Right lobe of liver (tissue), 4 donors: ENCODE measurements around the gene KCNIP3.

Source experiments
- POLR2A ChIP-seq: fragments of 450-650 bp; IDR thresholded peaks from one replicate; pipeline ENCODE4 v1.6.1; 2017; ENCODE audit warnings: antibody characterized with exemption, mild to moderate bottlenecking
- TF ChIP-seq, protein P1 (sequence below), 4 donors: fragments of 200-600 bp in 3 of 4; fragments of 450-650 bp in 1 of 4; IDR thresholded peaks; one replicate each; pipeline versions ENCODE4 v1.5.1 to v1.8.0; 2016 to 2022; ENCODE audit warnings: antibody characterized with exemption in 4 of 4, mild to moderate bottlenecking in 2 of 4
- donor health status: DM: no; HTN: no; CAD: no.
- donor health status: DM: no; HTN: no; CAD: no.
- donor health status: DM: no; HTN: yes; CAD: no.

- no peak for TF ChIP-seq POLR2A
- TF ChIP-seq, protein P1, sequence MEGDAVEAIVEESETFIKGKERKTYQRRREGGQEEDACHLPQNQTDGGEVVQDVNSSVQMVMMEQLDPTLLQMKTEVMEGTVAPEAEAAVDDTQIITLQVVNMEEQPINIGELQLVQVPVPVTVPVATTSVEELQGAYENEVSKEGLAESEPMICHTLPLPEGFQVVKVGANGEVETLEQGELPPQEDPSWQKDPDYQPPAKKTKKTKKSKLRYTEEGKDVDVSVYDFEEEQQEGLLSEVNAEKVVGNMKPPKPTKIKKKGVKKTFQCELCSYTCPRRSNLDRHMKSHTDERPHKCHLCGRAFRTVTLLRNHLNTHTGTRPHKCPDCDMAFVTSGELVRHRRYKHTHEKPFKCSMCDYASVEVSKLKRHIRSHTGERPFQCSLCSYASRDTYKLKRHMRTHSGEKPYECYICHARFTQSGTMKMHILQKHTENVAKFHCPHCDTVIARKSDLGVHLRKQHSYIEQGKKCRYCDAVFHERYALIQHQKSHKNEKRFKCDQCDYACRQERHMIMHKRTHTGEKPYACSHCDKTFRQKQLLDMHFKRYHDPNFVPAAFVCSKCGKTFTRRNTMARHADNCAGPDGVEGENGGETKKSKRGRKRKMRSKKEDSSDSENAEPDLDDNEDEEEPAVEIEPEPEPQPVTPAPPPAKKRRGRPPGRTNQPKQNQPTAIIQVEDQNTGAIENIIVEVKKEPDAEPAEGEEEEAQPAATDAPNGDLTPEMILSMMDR (IDR thresholded peaks at IDR 0.05) = no peak
Observed at GRCh38 chr2:95273566-95274290, 23.4 kb upstream of the KCNIP3 start.
